A549 (cell line): ENCODE results near the gene CHKA. TPM values are rescaled to one million over a fixed set of nuclear protein-coding genes. Genes with fewer than 3 reads are reported as not detected.

ENCODE experiments used
- ATAC-seq, 2 experiments: fragments of 200-7000 bp in 1 of 2; fragments of >200 bp in 1 of 2; cut with Nextera tagmentation in 1 of 2; cut with Tn5 transposase in 1 of 2; 3 replicates each; pipeline versions ENCODE4 v1.8.0 to v1.9.1; 2018 to 2020; ENCODE audit warnings: mild to moderate bottlenecking in 1 of 2, moderate library complexity in 1 of 2
- CTCF ChIA-PET: fragments of 300-600 bp; sonication (Branson Sonifier 250); formaldehyde crosslinking; extraction: SDS; loops from one replicate; lab custom pipeline; 2021; ENCODE audit warnings: antibody characterized with exemption, inconsistent platforms; lab: Yijun Ruan, JAX
- POLR2A ChIA-PET: fragments of 350-600 bp; formaldehyde crosslinking; extraction: SDS; loops from one replicate; lab custom pipeline; 2021; ENCODE audit warnings: antibody characterized with exemption, inconsistent platforms; lab: Yijun Ruan, JAX
- DNase-seq, 2 experiments: peaks; one replicate each; pipeline versions ENCODE4 v3.0.0 to v3.0.0-alpha.2; 2011 to 2016; ENCODE audit warnings: low read depth in 1 of 2, low spot score in 1 of 2
- FAIRE-seq: peaks from 2 replicates; lab custom pipeline; 2011; peaks lifted over from hg19 to GRCh38; lab: Jason Lieb, UNC
- H3K27ac ChIP-seq, 2 experiments: fragments of >200 bp; sonication (Bioruptor Twin); formaldehyde crosslinking; 3 replicates each; pipeline ENCODE4 v1.5.1; 2016 to 2017
- H3K4me1 ChIP-seq: fragments of >200 bp; sonication (Bioruptor Twin); formaldehyde crosslinking; 3 replicates; pipeline ENCODE4 v1.6.1; 2016
- H3K4me2 ChIP-seq: fragments of >200 bp; sonication (Bioruptor Twin); formaldehyde crosslinking; 3 replicates; pipeline ENCODE4 v1.6.1; 2016
- H3K4me3 ChIP-seq: fragments of >200 bp; sonication (Bioruptor Twin); formaldehyde crosslinking; 3 replicates; pipeline ENCODE4 v1.5.1; 2016
- H3K9me3 ChIP-seq: fragments of >200 bp; sonication (Bioruptor Twin); formaldehyde crosslinking; 3 replicates; pipeline ENCODE4 v1.6.1; 2016
- BHLHE40 ChIP-seq: IDR thresholded peaks from 2 replicates; pipeline ENCODE4 v1.6.1; 2012; ENCODE audit warnings: low read depth, low read length, inconsistent platforms
- CHD4 ChIP-seq: fragments of 200-600 bp; sonication (generic); IDR thresholded peaks from 2 replicates; pipeline ENCODE4 v1.6.1; 2016; ENCODE audit warnings: antibody characterized with exemption, mild to moderate bottlenecking, borderline replicate concordance
- FOSB ChIP-seq: fragments of 250-450 bp; sonication (Bioruptor Pico); IDR thresholded peaks from 2 replicates; pipeline ENCODE4 v1.5.0; 2020; ENCODE audit warnings: mild to moderate bottlenecking, moderate library complexity
- HOXA7 ChIP-seq: fragments of 250-450 bp; sonication (Bioruptor Pico); IDR thresholded peaks from 2 replicates; pipeline ENCODE4 v1.5.0; 2020; ENCODE audit warnings: mild to moderate bottlenecking, moderate library complexity
- HOXB13 ChIP-seq: fragments of 250-450 bp; sonication (Bioruptor Pico); IDR thresholded peaks from 2 replicates; pipeline ENCODE4 v1.5.0; 2020; ENCODE audit warnings: low read depth, mild to moderate bottlenecking, moderate library complexity
- JUN ChIP-seq, 2 experiments: fragments of >200 bp; sonication (Bioruptor Twin); formaldehyde crosslinking; IDR thresholded peaks; 2 replicates in 1 of 2; 3 replicates in 1 of 2; pipeline ENCODE4 v1.6.1; 2016 to 2017
- JUNB ChIP-seq: fragments of >200 bp; sonication (Bioruptor Twin); formaldehyde crosslinking; IDR thresholded peaks from 2 replicates; pipeline ENCODE4 v1.6.1; 2016
- KDM1A ChIP-seq: fragments of 200-600 bp; sonication (generic); IDR thresholded peaks from 2 replicates; pipeline ENCODE4 v1.6.1; 2016; ENCODE audit warnings: low read depth, mild to moderate bottlenecking
- MAX ChIP-seq: IDR thresholded peaks from 2 replicates; pipeline ENCODE4 v1.6.1; 2012
- MYC ChIP-seq: IDR thresholded peaks from 2 replicates; pipeline ENCODE4 v1.6.1; 2012; ENCODE audit warnings: mild to moderate bottlenecking, inconsistent platforms, low read length, improper control_type of control experiment, borderline replicate concordance
- NPAS2 ChIP-seq: fragments of 250-450 bp; sonication (Bioruptor Pico); IDR thresholded peaks from 2 replicates; pipeline ENCODE4 v1.8.0; 2022; ENCODE audit warnings: mild to moderate bottlenecking, moderate library complexity, borderline replicate concordance
- RAD21 ChIP-seq, 2 experiments: fragments of >200 bp in 1 of 2; sonication (Bioruptor Twin) in 1 of 2; formaldehyde crosslinking in 1 of 2; IDR thresholded peaks in 1 of 2; conservative IDR thresholded peaks in 1 of 2; 2 replicates in 1 of 2; 3 replicates in 1 of 2; pipeline ENCODE4 v1.6.1; 2012 to 2018; ENCODE audit warnings: inconsistent platforms in 1 of 2
- RARB ChIP-seq: fragments of 250-450 bp; sonication (Bioruptor Pico); IDR thresholded peaks from 2 replicates; pipeline ENCODE4 v1.8.0; 2021; ENCODE audit warnings: mild to moderate bottlenecking, moderate library complexity
- SMC3 ChIP-seq: fragments of >200 bp; sonication (Bioruptor Twin); formaldehyde crosslinking; IDR thresholded peaks from 3 replicates; pipeline ENCODE4 v1.6.1; 2018; ENCODE audit warnings: inconsistent platforms
- USF2 ChIP-seq: fragments of 450-650 bp; IDR thresholded peaks from 2 replicates; pipeline ENCODE4 v1.6.1; 2014; ENCODE audit warnings: antibody characterized with exemption
- ZFP36 ChIP-seq: fragments of 450-650 bp; IDR thresholded peaks from 2 replicates; pipeline ENCODE4 v1.6.1; 2014; ENCODE audit warnings: borderline replicate concordance; ENCODE audit not compliant: partially characterized antibody
- ZSCAN20 ChIP-seq: fragments of 250-450 bp; sonication (Bioruptor Pico); IDR thresholded peaks from 2 replicates; pipeline ENCODE4 v1.8.0; 2022; ENCODE audit warnings: mild to moderate bottlenecking, moderate library complexity
- WGBS: methylation state at CpG from one replicate; pipeline ENCODE4 v1.1.6; 2017; ENCODE audit errors: missing lambda C conversion rate; 5-methylcytosine and 5-hydroxymethylcytosine counted together
- polyA plus RNA-seq, 4 experiments: library from polyadenylated mRNA; depleted of rRNA in 3 of 4; stranded (reverse); fragments of >200 nt; fragmentation: RNase III in 1 of 4; extraction: RNeasy Plus Mini Kit Qiagen cat#74134 plus additional on column Dnase treatment in 1 of 4; gene quantifications; 2 replicates in 3 of 4; 3 replicates in 1 of 4; pipeline ENCODE4 v1.2.3, GENCODE V29; 2011 to 2017
- TF ChIP-seq, protein P1 (sequence below): fragments of >200 bp; sonication (Bioruptor Twin); formaldehyde crosslinking; IDR thresholded peaks from 3 replicates; pipeline ENCODE4 v1.5.1; 2016

The CHKA gene
- polyA plus RNA-seq, 2 of the 4 experiments (the other 2 are of a cell fraction): 14.2 to 21.7 TPM

DNA sequence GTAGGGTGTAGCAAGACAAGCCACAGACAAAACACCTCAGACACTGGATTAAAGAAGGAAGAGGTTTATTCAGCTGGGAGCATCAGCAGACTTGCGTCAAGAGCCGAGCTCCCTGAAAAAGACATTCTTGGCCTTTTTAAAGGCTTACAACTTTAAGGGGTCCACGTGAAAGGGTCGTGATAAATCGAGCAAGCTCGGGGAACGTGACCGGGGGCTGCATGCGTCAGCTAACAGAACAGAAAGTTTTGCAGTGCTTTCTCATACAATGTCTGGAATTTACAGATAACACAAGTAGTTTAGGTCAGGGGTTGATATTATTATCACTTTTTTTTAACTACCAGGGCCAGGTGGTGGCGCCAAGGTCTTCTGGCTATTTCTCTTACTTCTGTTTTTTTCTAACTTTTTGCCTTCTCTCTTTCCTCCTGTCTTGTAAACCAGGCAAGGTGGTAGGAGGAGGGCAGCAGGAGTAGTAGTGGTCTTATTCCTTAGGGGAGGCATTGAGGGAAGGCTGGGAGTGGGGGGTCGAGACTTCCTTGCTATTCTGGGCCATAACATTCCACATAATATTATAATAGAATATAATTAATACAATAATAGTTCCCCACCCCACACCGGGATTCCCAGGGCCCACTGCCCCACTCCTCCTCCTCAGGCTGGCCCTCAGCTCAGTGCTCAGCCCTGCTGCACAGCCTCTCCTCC lies 111.6 kb downstream of the CHKA start:
- Histone ChIP-seq H3K4me1 (peaks cover 71% of the 10 kb centered on the region), H3K4me2 (peak overlapping the region; percentile 96), H3K4me3 (peak overlapping the region; percentile 66), H3K9me3 (no peaks in the 10 kb centered on the region), H3K27ac (peak overlapping the region; percentile 99 to 100)
- ChIA-PET CTCF (interaction anchor here (0.6 to 10.7 kb wide), 22 partner anchors 7 to 205 kb away, joined by 3 to 204 read pairs (median 4); partner anchors contain the start of gene TCIRG1), POLR2A (interaction anchor here (0.8 to 3.1 kb wide), 12 partner anchors 10 to 636 kb away, joined by 3 to 22 read pairs (median 10); partner anchors contain the start of genes CLCF1, NDUFS8 and TCIRG1)
- no peak for ATAC-seq
- TF ChIP-seq RAD21 (conservative IDR thresholded peaks at IDR 0.05 in 1 of 2, IDR thresholded peaks at IDR 0.05 in 1 of 2) (peak; percentile 73 to 77), HOXB13 (CRISPR knock-in tag) (no peak; the same call in 1 of the 2 replicates), FOSB (CRISPR knock-in tag) (peak; percentile 16; the same call in 1 of the 2 replicates), ZSCAN20 (CRISPR knock-in tag) (no peak), CHD4 (no peak), SMC3 (peak; percentile 58), HOXA7 (peak; percentile 68; the same call in 1 of the 2 replicates), BHLHE40 (peak; percentile 30; the same call in 1 of the 2 replicates), RARB (CRISPR knock-in tag) (0 out of 2 replicates have a peak, but pooled peaks have one; percentile 64)
- TF ChIP-seq, protein P1, sequence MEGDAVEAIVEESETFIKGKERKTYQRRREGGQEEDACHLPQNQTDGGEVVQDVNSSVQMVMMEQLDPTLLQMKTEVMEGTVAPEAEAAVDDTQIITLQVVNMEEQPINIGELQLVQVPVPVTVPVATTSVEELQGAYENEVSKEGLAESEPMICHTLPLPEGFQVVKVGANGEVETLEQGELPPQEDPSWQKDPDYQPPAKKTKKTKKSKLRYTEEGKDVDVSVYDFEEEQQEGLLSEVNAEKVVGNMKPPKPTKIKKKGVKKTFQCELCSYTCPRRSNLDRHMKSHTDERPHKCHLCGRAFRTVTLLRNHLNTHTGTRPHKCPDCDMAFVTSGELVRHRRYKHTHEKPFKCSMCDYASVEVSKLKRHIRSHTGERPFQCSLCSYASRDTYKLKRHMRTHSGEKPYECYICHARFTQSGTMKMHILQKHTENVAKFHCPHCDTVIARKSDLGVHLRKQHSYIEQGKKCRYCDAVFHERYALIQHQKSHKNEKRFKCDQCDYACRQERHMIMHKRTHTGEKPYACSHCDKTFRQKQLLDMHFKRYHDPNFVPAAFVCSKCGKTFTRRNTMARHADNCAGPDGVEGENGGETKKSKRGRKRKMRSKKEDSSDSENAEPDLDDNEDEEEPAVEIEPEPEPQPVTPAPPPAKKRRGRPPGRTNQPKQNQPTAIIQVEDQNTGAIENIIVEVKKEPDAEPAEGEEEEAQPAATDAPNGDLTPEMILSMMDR: peak; percentile 74
- 8% methylated on average over 12 of the region's 12 CpGs for WGBS
- no peak for FAIRE-seq
- DNase-seq: peak in 1 of 2 experiments; percentile 76

- H3K4me3 ChIP-seq: no peak overlapping the region
Observed at GRCh38 chr11:68008381-68009337, 112.5 kb downstream of the CHKA start.

More at GRCh38 chr11:68008381-68009337, 112.5 kb downstream of the CHKA start:
- Histone ChIP-seq H3K27ac (peak overlapping the region; percentile 99 to 100), H3K4me1 (peaks cover 70% of the 10 kb centered on the region), H3K4me2 (peak overlapping the region; percentile 96), H3K9me3 (no peaks in the 10 kb centered on the region)
- ATAC-seq (no peak), DNase-seq (no peak), FAIRE-seq (no peak)
- 75% methylated on average over 17 of the region's 27 CpGs for WGBS
- POLR2A ChIA-PET: interaction anchor here (1.3 to 3.1 kb wide), 5 partner anchors 10 to 29 kb away, joined by 3 to 18 read pairs (median 11); partner anchors contain the start of gene NDUFS8
- CTCF ChIA-PET: interaction anchor here (0.8 to 10.7 kb wide), 14 partner anchors 8 to 206 kb away, joined by 3 to 204 read pairs (median 6); partner anchors contain the start of gene TCIRG1
- no peak for TF ChIP-seq JUNB
- TF ChIP-seq ZFP36: peak; percentile 95
- peak; percentile 88 for TF ChIP-seq NPAS2 (CRISPR knock-in tag)
- no peak for TF ChIP-seq HOXA7
- TF ChIP-seq MAX: peak; percentile 62; the same call in 1 of the 2 replicates
- TF ChIP-seq KDM1A: peak; percentile 78; the same call in 1 of the 2 replicates
- peak in 1 of 2 experiments; percentile 56; a peak in 2 of 5 replicates for TF ChIP-seq JUN (IDR thresholded peaks at IDR 0.05)
- peak; percentile 94 for TF ChIP-seq USF2
- 0 out of 2 replicates have a peak, but pooled peaks have one; percentile 40 for TF ChIP-seq CHD4
- TF ChIP-seq MYC: no peak
